K562 (cell line): Measurements from ENCODE around the gene KLHDC10.
"Not testable (repeated sequence)": the region's sequence is repeated elsewhere in the genome, so short reads cannot be mapped to it uniquely, and the experiment has no call there.

Experiments
- BACH1 ChIP-seq: fragments of 200-800 bp; sonication (Bioruptor generic); IDR thresholded peaks from 2 replicates; pipeline ENCODE4 v1.6.1; 2016; ENCODE audit warnings: missing genetic modification characterization, missing compliant biosample characterization
- BRCA1 ChIP-seq, 2 experiments: fragments of 450-650 bp in 1 of 2; sonication (generic) in 1 of 2; formaldehyde crosslinking in 1 of 2; IDR thresholded peaks; 2 replicates each; pipeline versions ENCODE4 v1.5.0 to v1.6.1; 2017 to 2020; ENCODE audit warnings: mild to moderate bottlenecking in 1 of 2, missing genetic modification reagents in 1 of 2
- CHD4 ChIP-seq: fragments of 200-600 bp; sonication (generic); IDR thresholded peaks from 3 replicates; pipeline ENCODE4 v1.6.1; 2012; ENCODE audit warnings: low read depth, mild to moderate bottlenecking, mixed read lengths, low read length, inconsistent platforms; ENCODE audit not compliant: insufficient read depth, insufficient replicate concordance, poor library complexity, severe bottlenecking
- FOXK2 ChIP-seq, 2 experiments: fragments of 450-650 bp; IDR thresholded peaks in 1 of 2; conservative IDR thresholded peaks in 1 of 2; 2 replicates each; pipeline ENCODE4 v1.6.1; 2016; ENCODE audit warnings: low read depth in 2 of 2, mild to moderate bottlenecking in 1 of 2
- FOXP1 ChIP-seq: sonication (generic); formaldehyde crosslinking; IDR thresholded peaks from 2 replicates; pipeline ENCODE4 v1.8.0; 2022; ENCODE audit warnings: mild to moderate bottlenecking, missing genetic modification reagents
- SMARCA5 ChIP-seq: fragments of 450-650 bp; IDR thresholded peaks from 2 replicates; pipeline ENCODE4 v1.6.1; 2016
- TARDBP ChIP-seq: fragments of 450-650 bp; IDR thresholded peaks from 2 replicates; pipeline ENCODE4 v1.6.1; 2016
- TBP ChIP-seq: optimal IDR thresholded peaks from 2 replicates; pipeline ENCODE3; 2011; ENCODE audit warnings: low read depth, low read length, improper control_type of control experiment
- TF ChIP-seq, protein P1 (sequence below), 2 experiments: fragments of 450-650 bp in 1 of 2; IDR thresholded peaks; 2 replicates each; pipeline ENCODE4 v1.6.1; 2011 to 2017; ENCODE audit warnings: low read depth in 2 of 2, antibody characterized with exemption in 1 of 2, borderline replicate concordance in 1 of 2, low read length in 1 of 2, mild to moderate bottlenecking in 1 of 2, mixed read lengths in 1 of 2; ENCODE audit not compliant: control insufficient read depth in 1 of 2
- TF ChIP-seq, protein P2 (sequence below): sonication (generic); formaldehyde crosslinking; IDR thresholded peaks from 2 replicates; pipeline ENCODE4 v1.8.0; 2022; ENCODE audit warnings: mild to moderate bottlenecking, missing genetic modification reagents
- TF ChIP-seq, protein P3 (sequence below): fragments of 250-450 bp; sonication (Bioruptor Pico); IDR thresholded peaks from 2 replicates; pipeline ENCODE4 v1.5.0; 2021

DNA sequence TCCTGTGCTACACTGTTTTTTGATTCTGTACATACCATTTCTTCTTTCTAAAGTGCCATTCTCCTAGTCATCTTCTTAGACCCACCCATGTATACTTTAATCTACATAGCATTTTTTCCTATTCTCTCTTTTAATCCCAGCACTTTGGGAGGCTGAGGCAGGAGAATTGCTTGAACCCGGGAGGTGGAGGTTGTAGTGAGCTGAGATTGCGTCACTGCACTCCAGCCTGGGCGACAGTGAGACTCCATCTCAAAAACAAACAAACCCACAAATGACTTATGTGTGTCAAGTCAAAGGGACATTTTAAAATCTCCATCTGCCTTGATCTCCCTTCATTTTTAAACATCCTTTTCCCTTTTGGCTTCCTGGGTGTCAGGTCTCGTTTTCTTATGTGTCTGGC is 13.2 kb downstream of the KLHDC10 start:
- not testable (repeated sequence) for TF ChIP-seq BACH1 (tag); SMARCA5; BRCA1 (IDR thresholded peaks at IDR 0.05); BRCA1 (CRISPR knock-in tag; IDR thresholded peaks at IDR 0.05); CHD4; TARDBP; FOXP1 (CRISPR knock-in tag); FOXK2 (conservative IDR thresholded peaks at IDR 0.05 in 1 of 2, IDR thresholded peaks at IDR 0.05 in 1 of 2; ENCODE audit: low read depth in 2 of 2); TBP
- TF ChIP-seq, protein P1, sequence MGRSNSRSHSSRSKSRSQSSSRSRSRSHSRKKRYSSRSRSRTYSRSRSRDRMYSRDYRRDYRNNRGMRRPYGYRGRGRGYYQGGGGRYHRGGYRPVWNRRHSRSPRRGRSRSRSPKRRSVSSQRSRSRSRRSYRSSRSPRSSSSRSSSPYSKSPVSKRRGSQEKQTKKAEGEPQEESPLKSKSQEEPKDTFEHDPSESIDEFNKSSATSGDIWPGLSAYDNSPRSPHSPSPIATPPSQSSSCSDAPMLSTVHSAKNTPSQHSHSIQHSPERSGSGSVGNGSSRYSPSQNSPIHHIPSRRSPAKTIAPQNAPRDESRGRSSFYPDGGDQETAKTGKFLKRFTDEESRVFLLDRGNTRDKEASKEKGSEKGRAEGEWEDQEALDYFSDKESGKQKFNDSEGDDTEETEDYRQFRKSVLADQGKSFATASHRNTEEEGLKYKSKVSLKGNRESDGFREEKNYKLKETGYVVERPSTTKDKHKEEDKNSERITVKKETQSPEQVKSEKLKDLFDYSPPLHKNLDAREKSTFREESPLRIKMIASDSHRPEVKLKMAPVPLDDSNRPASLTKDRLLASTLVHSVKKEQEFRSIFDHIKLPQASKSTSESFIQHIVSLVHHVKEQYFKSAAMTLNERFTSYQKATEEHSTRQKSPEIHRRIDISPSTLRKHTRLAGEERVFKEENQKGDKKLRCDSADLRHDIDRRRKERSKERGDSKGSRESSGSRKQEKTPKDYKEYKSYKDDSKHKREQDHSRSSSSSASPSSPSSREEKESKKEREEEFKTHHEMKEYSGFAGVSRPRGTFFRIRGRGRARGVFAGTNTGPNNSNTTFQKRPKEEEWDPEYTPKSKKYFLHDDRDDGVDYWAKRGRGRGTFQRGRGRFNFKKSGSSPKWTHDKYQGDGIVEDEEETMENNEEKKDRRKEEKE (IDR thresholded peaks at IDR 0.05; ENCODE audit: borderline replicate concordance in 1 of 2, control insufficient read depth in 1 of 2, low read depth in 2 of 2, low read length in 1 of 2) = not testable (repeated sequence)
- TF ChIP-seq, protein P2, sequence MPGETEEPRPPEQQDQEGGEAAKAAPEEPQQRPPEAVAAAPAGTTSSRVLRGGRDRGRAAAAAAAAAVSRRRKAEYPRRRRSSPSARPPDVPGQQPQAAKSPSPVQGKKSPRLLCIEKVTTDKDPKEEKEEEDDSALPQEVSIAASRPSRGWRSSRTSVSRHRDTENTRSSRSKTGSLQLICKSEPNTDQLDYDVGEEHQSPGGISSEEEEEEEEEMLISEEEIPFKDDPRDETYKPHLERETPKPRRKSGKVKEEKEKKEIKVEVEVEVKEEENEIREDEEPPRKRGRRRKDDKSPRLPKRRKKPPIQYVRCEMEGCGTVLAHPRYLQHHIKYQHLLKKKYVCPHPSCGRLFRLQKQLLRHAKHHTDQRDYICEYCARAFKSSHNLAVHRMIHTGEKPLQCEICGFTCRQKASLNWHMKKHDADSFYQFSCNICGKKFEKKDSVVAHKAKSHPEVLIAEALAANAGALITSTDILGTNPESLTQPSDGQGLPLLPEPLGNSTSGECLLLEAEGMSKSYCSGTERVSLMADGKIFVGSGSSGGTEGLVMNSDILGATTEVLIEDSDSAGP (CRISPR knock-in tag) = not testable (repeated sequence)
- TF ChIP-seq, protein P3, sequence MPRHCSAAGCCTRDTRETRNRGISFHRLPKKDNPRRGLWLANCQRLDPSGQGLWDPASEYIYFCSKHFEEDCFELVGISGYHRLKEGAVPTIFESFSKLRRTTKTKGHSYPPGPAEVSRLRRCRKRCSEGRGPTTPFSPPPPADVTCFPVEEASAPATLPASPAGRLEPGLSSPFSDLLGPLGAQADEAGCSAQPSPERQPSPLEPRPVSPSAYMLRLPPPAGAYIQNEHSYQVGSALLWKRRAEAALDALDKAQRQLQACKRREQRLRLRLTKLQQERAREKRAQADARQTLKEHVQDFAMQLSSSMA (CRISPR knock-in tag) = not testable (repeated sequence)
